ENCODE data around the gene NLGN1. TPM values are rescaled to one million over a fixed set of nuclear protein-coding genes. Genes with fewer than 3 reads are reported as not detected.

The NLGN1 gene
- total RNA-seq, 1 donor from 2014 or later: 126 TPM

- no peak for DNase-seq
Observed at GRCh38 chr3:174000675-174001074, 603.1 kb downstream of the NLGN1 start.

- no peak for DNase-seq
Observed at GRCh38 chr3:174002543-174002942, 605.0 kb downstream of the NLGN1 start.

- DNase-seq: no peak
Observed at GRCh38 chr3:174010907-174011306, 613.4 kb downstream of the NLGN1 start.

- DNase-seq: no peak
Observed at GRCh38 chr3:174016186-174016585, 618.6 kb downstream of the NLGN1 start.

- DNase-seq: no peak
Observed at GRCh38 chr3:174020156-174020555, 622.6 kb downstream of the NLGN1 start.

- peak; percentile 10 for DNase-seq
Observed at GRCh38 chr3:174023421-174023820, 625.9 kb downstream of the NLGN1 start.

GRCh38 chr3:174028673-174029072 lies 631.1 kb downstream of the NLGN1 start:
- DNase-seq: no peak

GRCh38 chr3:174035328-174035886 lies 637.9 kb downstream of the NLGN1 start:
- DNase-seq: no peak

- DNase-seq: no peak
Observed at GRCh38 chr3:174046311-174046710, 648.8 kb downstream of the NLGN1 start.

- no peak for DNase-seq
Observed at GRCh38 chr3:174049472-174049871, 651.9 kb downstream of the NLGN1 start.

- DNase-seq: no peak
Observed at GRCh38 chr3:174051191-174051590, 653.6 kb downstream of the NLGN1 start.

- no peak for DNase-seq
Observed at GRCh38 chr3:174058804-174059203, 661.3 kb downstream of the NLGN1 start.

- no peak for DNase-seq
Observed at GRCh38 chr3:174060431-174060830, 662.9 kb downstream of the NLGN1 start.

- DNase-seq: no peak
Observed at GRCh38 chr3:174061162-174061561, 663.6 kb downstream of the NLGN1 start.

- DNase-seq: no peak
Observed at GRCh38 chr3:174061731-174062130, 664.2 kb downstream of the NLGN1 start.

GRCh38 chr3:174062923-174063322 lies 665.4 kb downstream of the NLGN1 start:
- no peak for DNase-seq

- no peak for DNase-seq
Observed at GRCh38 chr3:174068035-174068434, 670.5 kb downstream of the NLGN1 start.

GRCh38 chr3:174072675-174073074 lies 675.1 kb downstream of the NLGN1 start:
- DNase-seq: no peak

- no peak for DNase-seq
Observed at GRCh38 chr3:174083706-174084105, 686.2 kb downstream of the NLGN1 start.

GRCh38 chr3:174089592-174089991 lies 692.0 kb downstream of the NLGN1 start:
- no peak for DNase-seq

- no peak for DNase-seq
Observed at GRCh38 chr3:174094669-174095068, 697.1 kb downstream of the NLGN1 start.

- no peak for DNase-seq
Observed at GRCh38 chr3:174097686-174098085, 700.1 kb downstream of the NLGN1 start.

- no peak for DNase-seq
Observed at GRCh38 chr3:174098746-174099145, 701.2 kb downstream of the NLGN1 start.

GRCh38 chr3:174099724-174100123 lies 702.2 kb downstream of the NLGN1 start:
- DNase-seq: no peak

GRCh38 chr3:174100744-174101143 lies 703.2 kb downstream of the NLGN1 start:
- no peak for DNase-seq
